HepG2 (cell line): Measurements from ENCODE around the gene PCYOX1L. TPM values are rescaled to one million over a fixed set of nuclear protein-coding genes. Genes with fewer than 3 reads are reported as not detected.

Source experiments
- AGO2 ChIP-seq: fragments of 200-400 bp; formaldehyde crosslinking; optimal IDR thresholded peaks from 2 replicates; pipeline ENCODE3; 2017; ENCODE audit warnings: mild to moderate bottlenecking, low read depth, low read length, moderate library complexity
- CREM ChIP-seq, 2 experiments: sonication (generic) in 1 of 2; formaldehyde crosslinking in 1 of 2; IDR thresholded peaks; 2 replicates each; pipeline versions ENCODE4 v1.4.0 to v1.6.1; 2016 to 2020; ENCODE audit warnings: antibody characterized with exemption in 1 of 2, mild to moderate bottlenecking in 1 of 2, missing genetic modification reagents in 1 of 2
- FOSL2 ChIP-seq: sonication (generic); formaldehyde crosslinking; IDR thresholded peaks from 2 replicates; pipeline ENCODE4 v1.4.0; 2020; ENCODE audit warnings: missing genetic modification reagents
- JDP2 ChIP-seq: sonication (generic); formaldehyde crosslinking; IDR thresholded peaks from 2 replicates; pipeline ENCODE4 v1.8.1; 2022; ENCODE audit warnings: missing genetic modification reagents, borderline replicate concordance
- MAFK ChIP-seq, 2 experiments: IDR thresholded peaks in 1 of 2; conservative IDR thresholded peaks in 1 of 2; 2 replicates each; pipeline ENCODE4 v1.6.1; 2011; ENCODE audit warnings: improper control_type of control experiment in 2 of 2, low read length in 2 of 2
- NFIC ChIP-seq: IDR thresholded peaks from 2 replicates; pipeline ENCODE4 v1.6.1; 2012; ENCODE audit warnings: mild to moderate bottlenecking, low read length, inconsistent platforms
- SPEN ChIP-seq: sonication (generic); formaldehyde crosslinking; IDR thresholded peaks from 2 replicates; pipeline ENCODE4 v1.5.1; 2020; ENCODE audit warnings: low read depth, mild to moderate bottlenecking, missing genetic modification reagents
- ZNF17 ChIP-seq: sonication (generic); formaldehyde crosslinking; IDR thresholded peaks from 2 replicates; pipeline ENCODE4 v1.5.0; 2020; ENCODE audit warnings: mild to moderate bottlenecking, missing genetic modification reagents
- ZNF274 ChIP-seq: sonication (generic); formaldehyde crosslinking; IDR thresholded peaks from 2 replicates; pipeline ENCODE4 v1.5.1; 2020; ENCODE audit warnings: mild to moderate bottlenecking, missing genetic modification reagents
- ZNF329 ChIP-seq: sonication (generic); formaldehyde crosslinking; IDR thresholded peaks from 2 replicates; pipeline ENCODE4 v1.9.0; 2021; ENCODE audit warnings: low read depth, mild to moderate bottlenecking, missing genetic modification reagents
- ZNF543 ChIP-seq: sonication (generic); formaldehyde crosslinking; IDR thresholded peaks from 2 replicates; pipeline ENCODE4 v1.4.0; 2020; ENCODE audit warnings: mild to moderate bottlenecking, missing genetic modification reagents
- ZNF556 ChIP-seq: sonication (generic); formaldehyde crosslinking; IDR thresholded peaks from 2 replicates; pipeline ENCODE4 v1.4.0; 2020; ENCODE audit warnings: mild to moderate bottlenecking, missing genetic modification reagents, borderline replicate concordance
- ZNF775 ChIP-seq: sonication (generic); formaldehyde crosslinking; IDR thresholded peaks from 2 replicates; pipeline ENCODE4 v1.4.0; 2020; ENCODE audit warnings: missing genetic modification reagents, mild to moderate bottlenecking, moderate library complexity, borderline replicate concordance
- ZNF850 ChIP-seq: sonication (generic); formaldehyde crosslinking; conservative IDR thresholded peaks from 2 replicates; pipeline ENCODE4 v1.9.0; 2021; ENCODE audit warnings: mild to moderate bottlenecking, missing genetic modification reagents
- polyA plus RNA-seq, 8 experiments: library from polyadenylated mRNA; depleted of rRNA in 3 of 8; stranded (reverse) in 7 of 8; unstranded in 1 of 8; fragments of >200 nt; fragmentation: Illumina TruSeq in 4 of 8; extraction: Trizol in 4 of 8; gene quantifications; 2 replicates each; pipeline versions ENCODE4 v1.2.1 to v1.2.3, GENCODE V29; 2011 to 2016; ENCODE audit warnings: low read depth in 4 of 8, missing spikeins in 1 of 8, mixed read lengths in 1 of 8; ENCODE audit not compliant: insufficient read depth in 1 of 8
- total RNA-seq, 5 experiments: library from RNA; depleted of rRNA; stranded (reverse); fragments of >200 nt; fragmentation: Illumina TruSeq; extraction: Trizol; gene quantifications; 2 replicates each; pipeline ENCODE4 v1.2.3, GENCODE V29; 2016; ENCODE audit warnings: low read depth in 1 of 5
- TF ChIP-seq, protein P1 (sequence below): sonication (generic); formaldehyde crosslinking; IDR thresholded peaks from 2 replicates; pipeline ENCODE4 v1.5.1; 2020; ENCODE audit warnings: mild to moderate bottlenecking, missing genetic modification reagents
- TF ChIP-seq, protein P2 (sequence below): sonication (generic); formaldehyde crosslinking; conservative IDR thresholded peaks from 2 replicates; pipeline ENCODE4 v1.4.0; 2020; ENCODE audit warnings: missing genetic modification reagents
- TF ChIP-seq, protein P3 (sequence below): sonication (generic); formaldehyde crosslinking; IDR thresholded peaks from 2 replicates; pipeline ENCODE4 v1.8.0; 2023; ENCODE audit warnings: mild to moderate bottlenecking, missing genetic modification reagents
- TF ChIP-seq, protein P4 (sequence below): IDR thresholded peaks from 2 replicates; pipeline ENCODE4 v1.6.1; 2018; ENCODE audit warnings: missing genetic modification reagents
- TF ChIP-seq, protein P5 (sequence below): sonication (generic); formaldehyde crosslinking; IDR thresholded peaks from 2 replicates; pipeline ENCODE4 v1.8.0; 2022; ENCODE audit warnings: mild to moderate bottlenecking, missing genetic modification reagents, moderate library complexity

PCYOX1L gene
- total and polyA plus RNA-seq, 2 of the 13 experiments (the other 11 are each of a cell fraction or from before 2014, with no cell fraction given): 1.00 to 3.7 TPM

DNA sequence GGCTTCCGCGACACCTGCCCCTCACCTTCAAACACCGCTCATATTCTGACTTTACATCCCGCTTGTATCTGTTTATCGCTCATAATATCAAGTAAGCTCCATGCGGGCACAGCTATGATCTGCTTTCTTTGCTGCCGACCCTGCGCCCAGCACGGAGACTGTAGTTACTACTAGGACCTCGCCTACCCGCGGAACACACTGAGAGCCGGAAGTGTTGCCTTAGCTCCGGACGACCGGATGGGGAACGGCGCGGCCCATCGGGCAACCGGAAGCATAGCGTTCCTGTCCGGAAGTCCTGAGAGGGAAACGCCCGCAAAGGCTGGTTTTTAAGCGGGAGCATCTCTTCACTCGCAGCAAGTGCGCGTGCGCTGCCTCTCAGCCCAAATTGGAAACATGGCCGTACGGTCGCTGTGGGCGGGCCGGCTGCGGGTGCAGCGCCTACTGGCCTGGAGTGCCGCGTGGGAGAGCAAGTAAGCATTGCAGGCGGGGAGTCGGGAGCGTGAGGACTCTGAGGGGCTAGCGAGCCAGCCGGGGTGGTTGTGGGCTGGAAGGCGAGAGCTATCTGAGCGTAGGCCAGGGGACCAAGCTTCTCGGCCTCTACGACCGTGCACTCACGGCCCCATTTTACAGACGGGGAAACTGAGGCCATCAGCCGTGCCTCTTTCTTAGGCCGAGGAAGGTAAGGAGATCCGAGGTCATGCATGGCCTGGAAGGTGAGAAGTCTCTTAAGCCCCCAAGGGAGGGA is 12.5 kb upstream of the PCYOX1L start, which contains the start of gene GRPEL2 (continued):
- TF ChIP-seq JDP2 (CRISPR knock-in tag) (no peak), ZNF329 (CRISPR knock-in tag) (no peak), SPEN (CRISPR knock-in tag) (peak; percentile 90), FOSL2 (CRISPR knock-in tag) (no peak; the same call in 1 of the 2 replicates), AGO2 (peak; percentile 58), CREM (IDR thresholded peaks at IDR 0.05) (peak; percentile 61), CREM (CRISPR knock-in tag; IDR thresholded peaks at IDR 0.05) (no peak), ZNF274 (CRISPR knock-in tag) (peak; percentile 45; the same call in 1 of the 2 replicates), ZNF775 (no peak), ZNF850 (CRISPR knock-in tag) (no peak), ZNF17 (CRISPR knock-in tag) (no peak), MAFK (conservative IDR thresholded peaks at IDR 0.05 in 1 of 2, IDR thresholded peaks at IDR 0.05 in 1 of 2; ENCODE audit: low read length in 2 of 2) (no peak), ZNF543 (no peak; the same call in 1 of the 2 replicates), ZNF556 (CRISPR knock-in tag) (peak; percentile 20; the same call in 1 of the 2 replicates), NFIC (no peak)
- TF ChIP-seq, protein P1, sequence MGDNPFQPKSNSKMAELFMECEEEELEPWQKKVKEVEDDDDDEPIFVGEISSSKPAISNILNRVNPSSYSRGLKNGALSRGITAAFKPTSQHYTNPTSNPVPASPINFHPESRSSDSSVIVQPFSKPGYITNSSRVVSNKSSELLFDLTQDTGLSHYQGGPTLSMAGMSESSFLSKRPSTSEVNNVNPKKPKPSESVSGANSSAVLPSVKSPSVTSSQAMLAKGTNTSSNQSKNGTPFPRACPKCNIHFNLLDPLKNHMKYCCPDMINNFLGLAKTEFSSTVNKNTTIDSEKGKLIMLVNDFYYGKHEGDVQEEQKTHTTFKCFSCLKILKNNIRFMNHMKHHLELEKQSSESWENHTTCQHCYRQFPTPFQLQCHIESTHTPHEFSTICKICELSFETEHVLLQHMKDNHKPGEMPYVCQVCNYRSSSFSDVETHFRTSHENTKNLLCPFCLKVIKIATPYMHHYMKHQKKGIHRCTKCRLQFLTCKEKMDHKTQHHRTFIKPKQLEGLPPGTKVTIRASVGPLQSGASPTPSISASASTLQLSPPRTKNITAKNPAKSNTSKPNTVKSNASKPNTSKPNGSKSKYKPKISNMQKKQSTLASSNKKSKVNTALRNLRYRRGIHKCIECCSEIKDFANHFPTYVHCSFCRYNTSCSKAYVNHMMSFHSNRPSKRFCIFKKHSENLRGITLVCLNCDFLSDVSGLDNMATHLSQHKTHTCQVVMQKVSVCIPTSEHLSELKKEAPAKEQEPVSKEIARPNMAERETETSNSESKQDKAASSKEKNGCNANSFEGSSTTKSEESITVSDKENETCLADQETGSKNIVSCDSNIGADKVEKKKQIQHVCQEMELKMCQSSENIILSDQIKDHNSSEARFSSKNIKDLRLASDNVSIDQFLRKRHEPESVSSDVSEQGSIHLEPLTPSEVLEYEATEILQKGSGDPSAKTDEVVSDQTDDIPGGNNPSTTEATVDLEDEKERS: peak; percentile 86; the same call in 1 of the 2 replicates
- TF ChIP-seq, protein P2, sequence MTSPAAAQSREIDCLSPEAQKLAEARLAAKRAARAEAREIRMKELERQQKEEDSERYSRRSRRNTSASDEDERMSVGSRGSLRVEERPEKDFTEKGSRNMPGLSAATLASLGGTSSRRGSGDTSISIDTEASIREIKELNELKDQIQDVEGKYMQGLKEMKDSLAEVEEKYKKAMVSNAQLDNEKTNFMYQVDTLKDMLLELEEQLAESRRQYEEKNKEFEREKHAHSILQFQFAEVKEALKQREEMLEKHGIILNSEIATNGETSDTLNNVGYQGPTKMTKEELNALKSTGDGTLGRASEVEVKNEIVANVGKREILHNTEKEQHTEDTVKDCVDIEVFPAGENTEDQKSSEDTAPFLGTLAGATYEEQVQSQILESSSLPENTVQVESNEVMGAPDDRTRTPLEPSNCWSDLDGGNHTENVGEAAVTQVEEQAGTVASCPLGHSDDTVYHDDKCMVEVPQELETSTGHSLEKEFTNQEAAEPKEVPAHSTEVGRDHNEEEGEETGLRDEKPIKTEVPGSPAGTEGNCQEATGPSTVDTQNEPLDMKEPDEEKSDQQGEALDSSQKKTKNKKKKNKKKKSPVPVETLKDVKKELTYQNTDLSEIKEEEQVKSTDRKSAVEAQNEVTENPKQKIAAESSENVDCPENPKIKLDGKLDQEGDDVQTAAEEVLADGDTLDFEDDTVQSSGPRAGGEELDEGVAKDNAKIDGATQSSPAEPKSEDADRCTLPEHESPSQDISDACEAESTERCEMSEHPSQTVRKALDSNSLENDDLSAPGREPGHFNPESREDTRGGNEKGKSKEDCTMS (CRISPR knock-in tag): no peak
- TF ChIP-seq, protein P3, sequence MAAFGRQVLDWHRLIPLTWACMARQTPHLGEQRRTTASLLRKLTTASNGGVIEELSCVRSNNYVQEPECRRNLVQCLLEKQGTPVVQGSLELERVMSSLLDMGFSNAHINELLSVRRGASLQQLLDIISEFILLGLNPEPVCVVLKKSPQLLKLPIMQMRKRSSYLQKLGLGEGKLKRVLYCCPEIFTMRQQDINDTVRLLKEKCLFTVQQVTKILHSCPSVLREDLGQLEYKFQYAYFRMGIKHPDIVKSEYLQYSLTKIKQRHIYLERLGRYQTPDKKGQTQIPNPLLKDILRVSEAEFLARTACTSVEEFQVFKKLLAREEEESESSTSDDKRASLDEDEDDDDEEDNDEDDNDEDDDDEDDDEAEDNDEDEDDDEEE (CRISPR knock-in tag): peak; percentile 84; the same call in 1 of the 2 replicates
- TF ChIP-seq, protein P4, sequence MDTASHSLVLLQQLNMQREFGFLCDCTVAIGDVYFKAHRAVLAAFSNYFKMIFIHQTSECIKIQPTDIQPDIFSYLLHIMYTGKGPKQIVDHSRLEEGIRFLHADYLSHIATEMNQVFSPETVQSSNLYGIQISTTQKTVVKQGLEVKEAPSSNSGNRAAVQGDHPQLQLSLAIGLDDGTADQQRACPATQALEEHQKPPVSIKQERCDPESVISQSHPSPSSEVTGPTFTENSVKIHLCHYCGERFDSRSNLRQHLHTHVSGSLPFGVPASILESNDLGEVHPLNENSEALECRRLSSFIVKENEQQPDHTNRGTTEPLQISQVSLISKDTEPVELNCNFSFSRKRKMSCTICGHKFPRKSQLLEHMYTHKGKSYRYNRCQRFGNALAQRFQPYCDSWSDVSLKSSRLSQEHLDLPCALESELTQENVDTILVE (CRISPR knock-in tag): peak; percentile 90
- TF ChIP-seq, protein P5, sequence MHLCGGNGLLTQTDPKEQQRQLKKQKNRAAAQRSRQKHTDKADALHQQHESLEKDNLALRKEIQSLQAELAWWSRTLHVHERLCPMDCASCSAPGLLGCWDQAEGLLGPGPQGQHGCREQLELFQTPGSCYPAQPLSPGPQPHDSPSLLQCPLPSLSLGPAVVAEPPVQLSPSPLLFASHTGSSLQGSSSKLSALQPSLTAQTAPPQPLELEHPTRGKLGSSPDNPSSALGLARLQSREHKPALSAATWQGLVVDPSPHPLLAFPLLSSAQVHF: peak; percentile 67; the same call in 1 of the 2 replicates
